ENCODE data around the gene WDFY1. TPM values are rescaled to one million over a fixed set of nuclear protein-coding genes. Genes with fewer than 3 reads are reported as not detected.

Gene WDFY1
- total RNA-seq, 1 donor from 2014 or later: 53.1 TPM

DNA sequence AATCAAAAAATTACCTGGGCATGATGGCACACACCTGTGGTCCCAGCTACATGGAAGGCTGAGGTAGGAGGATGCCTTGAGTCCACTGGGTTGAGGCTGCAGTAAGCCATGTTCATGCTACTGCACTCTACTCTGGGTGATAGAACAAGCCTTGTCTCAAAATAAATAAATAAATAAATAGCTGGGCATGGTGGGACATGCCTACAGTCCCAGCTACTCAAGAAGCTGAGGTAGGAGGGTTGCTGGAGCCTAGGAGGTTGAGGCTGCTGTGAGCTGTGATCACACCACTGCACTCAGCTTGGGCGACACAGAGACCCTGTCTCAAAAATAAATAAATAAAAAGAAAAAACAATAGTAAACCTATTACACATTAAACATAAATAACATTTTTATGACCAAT is 110.7 kb downstream of the WDFY1 start:
- Mint-ChIP-seq H3K27me3 (ENCODE audit: unreplicated experiment) (peaks cover 13% of the 10 kb centered on the region), H3K27ac (ENCODE audit: unreplicated experiment) (no peak overlapping the region), H3K36me3 (ENCODE audit: low read depth, unreplicated experiment) (no peaks in the 10 kb centered on the region), H3K4me1 (ENCODE audit: unreplicated experiment) (peaks cover 3% of the 10 kb centered on the region), H3K4me3 (ENCODE audit: unreplicated experiment) (no peak overlapping the region), H3K9me3 (ENCODE audit: unreplicated experiment) (no peaks in the 10 kb centered on the region)
- no peak for DNase-seq (ENCODE audit: low spot score)
- TF ChIP-seq, protein P1, sequence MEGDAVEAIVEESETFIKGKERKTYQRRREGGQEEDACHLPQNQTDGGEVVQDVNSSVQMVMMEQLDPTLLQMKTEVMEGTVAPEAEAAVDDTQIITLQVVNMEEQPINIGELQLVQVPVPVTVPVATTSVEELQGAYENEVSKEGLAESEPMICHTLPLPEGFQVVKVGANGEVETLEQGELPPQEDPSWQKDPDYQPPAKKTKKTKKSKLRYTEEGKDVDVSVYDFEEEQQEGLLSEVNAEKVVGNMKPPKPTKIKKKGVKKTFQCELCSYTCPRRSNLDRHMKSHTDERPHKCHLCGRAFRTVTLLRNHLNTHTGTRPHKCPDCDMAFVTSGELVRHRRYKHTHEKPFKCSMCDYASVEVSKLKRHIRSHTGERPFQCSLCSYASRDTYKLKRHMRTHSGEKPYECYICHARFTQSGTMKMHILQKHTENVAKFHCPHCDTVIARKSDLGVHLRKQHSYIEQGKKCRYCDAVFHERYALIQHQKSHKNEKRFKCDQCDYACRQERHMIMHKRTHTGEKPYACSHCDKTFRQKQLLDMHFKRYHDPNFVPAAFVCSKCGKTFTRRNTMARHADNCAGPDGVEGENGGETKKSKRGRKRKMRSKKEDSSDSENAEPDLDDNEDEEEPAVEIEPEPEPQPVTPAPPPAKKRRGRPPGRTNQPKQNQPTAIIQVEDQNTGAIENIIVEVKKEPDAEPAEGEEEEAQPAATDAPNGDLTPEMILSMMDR (IDR thresholded peaks at IDR 0.05; ENCODE audit: unreplicated experiment): no peak

DNA sequence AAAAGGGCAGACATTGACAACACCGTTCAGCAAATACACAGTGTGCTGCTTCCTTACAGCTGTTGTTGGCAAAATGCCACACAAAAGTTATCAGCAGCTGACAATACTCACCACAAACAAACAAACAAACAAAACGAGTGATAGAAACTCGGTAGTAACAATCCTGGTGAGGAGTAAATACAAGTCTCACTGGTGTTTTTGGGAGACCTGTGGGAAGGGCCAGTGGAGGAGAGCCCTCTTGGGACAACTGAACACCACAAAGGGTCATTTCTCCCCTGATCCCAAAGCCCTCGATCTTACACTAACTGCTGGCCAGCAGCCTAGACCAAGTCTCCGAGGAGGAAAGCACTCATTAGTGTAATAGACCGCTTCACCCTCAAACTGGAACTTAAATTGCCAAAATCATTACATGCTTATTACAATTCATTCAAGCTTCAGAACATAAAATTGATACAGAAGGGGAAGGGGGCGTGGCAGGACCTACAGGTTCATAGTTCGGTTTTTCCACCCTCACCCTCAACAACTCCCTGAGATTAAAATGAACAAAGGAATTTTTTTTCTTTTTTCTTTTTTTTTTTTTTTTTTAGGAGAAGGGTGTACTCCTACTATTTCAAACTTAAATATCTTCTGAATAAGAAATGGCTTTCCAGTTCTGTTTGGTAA is 112.8 kb downstream of the WDFY1 start:
- DNase-seq (ENCODE audit: low spot score): no peak
- Mint-ChIP-seq H3K4me3 (ENCODE audit: unreplicated experiment) (no peak overlapping the region), H3K9me3 (ENCODE audit: unreplicated experiment) (no peaks in the 10 kb centered on the region), H3K4me1 (ENCODE audit: unreplicated experiment) (peaks cover 3% of the 10 kb centered on the region), H3K27ac (ENCODE audit: unreplicated experiment) (no peak overlapping the region), H3K36me3 (ENCODE audit: low read depth, unreplicated experiment) (no peaks in the 10 kb centered on the region), H3K27me3 (ENCODE audit: unreplicated experiment) (peaks cover 10% of the 10 kb centered on the region)
- TF ChIP-seq, protein P1 (IDR thresholded peaks at IDR 0.05; ENCODE audit: unreplicated experiment): no peak

DNA sequence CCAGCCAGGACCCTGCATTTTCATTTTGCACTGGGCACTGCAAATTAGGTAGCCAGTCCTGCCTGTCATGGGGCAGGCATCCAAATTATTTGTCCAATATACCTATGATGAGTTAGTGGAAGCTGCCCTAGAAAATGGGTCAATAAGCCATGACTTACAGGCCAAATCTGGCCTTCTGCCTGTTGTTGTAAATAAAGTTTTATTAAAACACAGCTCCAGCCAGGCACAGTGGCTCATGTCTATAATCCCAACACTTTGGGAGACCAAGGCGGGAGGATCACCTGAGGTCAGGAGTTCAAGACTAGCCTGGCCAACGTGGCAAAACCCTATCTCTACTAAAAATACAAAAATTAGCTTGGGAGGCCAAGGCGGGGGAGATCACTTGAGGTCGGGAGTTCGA is 116.0 kb downstream of the WDFY1 start:
- TF ChIP-seq, protein P1 (IDR thresholded peaks at IDR 0.05; ENCODE audit: unreplicated experiment): no peak

DNA sequence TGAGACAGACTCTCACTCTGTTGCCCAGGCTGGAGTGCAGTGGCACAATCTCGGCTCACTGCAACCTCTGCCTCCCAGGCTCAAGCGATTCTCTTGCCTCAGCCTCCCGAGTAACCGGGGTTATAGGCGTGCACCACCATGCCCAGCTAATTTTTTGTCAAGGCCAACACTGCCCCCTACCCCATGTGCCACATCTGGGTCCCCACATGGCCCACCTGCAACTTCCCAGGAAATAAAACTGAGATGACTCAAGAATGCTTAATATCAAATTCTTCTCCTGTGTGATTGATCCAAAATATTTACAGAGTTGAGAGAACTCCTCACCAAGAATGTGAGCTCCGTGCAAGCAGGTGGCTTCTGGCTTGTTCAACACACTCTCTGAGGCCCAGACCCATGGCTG is 116.8 kb downstream of the WDFY1 start:
- Mint-ChIP-seq H3K27ac (ENCODE audit: unreplicated experiment) (no peak overlapping the region), H3K4me1 (ENCODE audit: unreplicated experiment) (no peaks in the 10 kb centered on the region), H3K36me3 (ENCODE audit: low read depth, unreplicated experiment) (no peaks in the 10 kb centered on the region), H3K9me3 (ENCODE audit: unreplicated experiment) (no peaks in the 10 kb centered on the region), H3K27me3 (ENCODE audit: unreplicated experiment) (peaks cover 3% of the 10 kb centered on the region), H3K4me3 (ENCODE audit: unreplicated experiment) (no peak overlapping the region)
- DNase-seq (ENCODE audit: low spot score): no peak
- TF ChIP-seq, protein P1 (IDR thresholded peaks at IDR 0.05; ENCODE audit: unreplicated experiment): no peak

More for the DNA sequence above, 116.0 kb downstream of the WDFY1 start:
- H3K4me1 Mint-ChIP-seq (ENCODE audit: unreplicated experiment): no peaks in the 10 kb centered on the region
- H3K27me3 Mint-ChIP-seq (ENCODE audit: unreplicated experiment): peaks cover 3% of the 10 kb centered on the region
- no peaks in the 10 kb centered on the region for H3K36me3 Mint-ChIP-seq (ENCODE audit: low read depth, unreplicated experiment)
- H3K27ac Mint-ChIP-seq (ENCODE audit: unreplicated experiment): no peak overlapping the region
- H3K9me3 Mint-ChIP-seq (ENCODE audit: unreplicated experiment): no peaks in the 10 kb centered on the region
- H3K4me3 Mint-ChIP-seq (ENCODE audit: unreplicated experiment): no peak overlapping the region
- DNase-seq (ENCODE audit: low spot score): no peak

DNA sequence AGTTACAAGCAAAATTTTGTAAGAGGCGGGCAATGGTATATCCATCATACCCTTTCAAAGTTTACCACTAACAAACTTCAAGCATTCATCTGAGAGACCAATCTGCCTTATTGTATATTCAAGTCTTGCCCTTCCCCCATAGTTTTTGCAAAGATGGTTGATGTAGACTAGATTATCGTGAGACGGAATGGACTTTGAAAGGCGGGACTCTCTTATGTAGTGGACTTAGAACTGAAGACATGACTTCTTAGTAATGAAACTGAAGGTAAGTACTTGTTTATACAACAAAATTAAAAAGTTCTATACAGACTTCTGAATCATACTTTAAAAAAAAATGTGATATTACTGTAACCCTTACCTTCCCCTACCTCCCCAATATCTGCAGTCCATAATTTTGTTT is 118.1 kb downstream of the WDFY1 start:
- no peaks in the 10 kb centered on the region for H3K36me3 Mint-ChIP-seq (ENCODE audit: low read depth, unreplicated experiment)
- no peak overlapping the region for H3K27ac Mint-ChIP-seq (ENCODE audit: unreplicated experiment)
- no peaks in the 10 kb centered on the region for H3K4me1 Mint-ChIP-seq (ENCODE audit: unreplicated experiment)
- H3K9me3 Mint-ChIP-seq (ENCODE audit: unreplicated experiment): no peaks in the 10 kb centered on the region
- TF ChIP-seq, protein P1 (IDR thresholded peaks at IDR 0.05; ENCODE audit: unreplicated experiment): no peak
- no peak overlapping the region for H3K4me3 Mint-ChIP-seq (ENCODE audit: unreplicated experiment)
- no peak for DNase-seq (ENCODE audit: low spot score)
- H3K27me3 Mint-ChIP-seq (ENCODE audit: unreplicated experiment): peaks cover 3% of the 10 kb centered on the region

Other genes starting within 250 kb of the WDFY1 start
- 0.80 TPM for gene AP1S3, start 107.8 kb downstream of the WDFY1 start, total RNA-seq (ENCODE audit: unreplicated experiment)
- gene MRPL44, start 12.1 kb upstream of the WDFY1 start, total RNA-seq (ENCODE audit: unreplicated experiment): 25.7 TPM
- gene SERPINE2, start 94.0 kb upstream of the WDFY1 start, total RNA-seq (ENCODE audit: unreplicated experiment): 40.4 TPM